Posterior cingulate gyrus (tissue), 11 donors: ENCODE results near the gene LPA.

Experiments used
- DNase-seq, 10 donors: peaks; one replicate each; pipeline versions ENCODE4 v3.0.0 to v3.0.0-alpha.2; 2020 to 2021; ENCODE audit warnings: mixed read lengths in 3 of 10
- intact Hi-C: fragments of 100-400 bp; cut with DNase I; formaldehyde crosslinking; loops from one replicate; pipeline ENCODE4 v1.15.1; 2023

Gene LPA

GRCh38 chr6:160520043-160520904, 143.8 kb downstream of the LPA start:
- intact Hi-C loops: loop anchor here (1.0 to 5.0 kb wide), 3 partner anchors 14 to 852 kb away; no protein-coding TSS in a partner anchor
- peak; percentile 76 to 97 (median 85) for DNase-seq

GRCh38 chr6:160519603-160520042, 144.5 kb downstream of the LPA start:
- DNase-seq: no peak
- intact Hi-C loops: loop anchor here (1.0 to 5.0 kb wide), 3 partner anchors 15 to 853 kb away; no protein-coding TSS in a partner anchor

- intact Hi-C loops: no loop called here
- no peak for DNase-seq
Observed at GRCh38 chr6:160519133-160519532, 144.9 kb downstream of the LPA start.

- DNase-seq: no peak
- intact Hi-C loops: no loop called here
Observed at GRCh38 chr6:160513836-160514235, 150.2 kb downstream of the LPA start.

GRCh38 chr6:160510976-160511617, 153.0 kb downstream of the LPA start:
- intact Hi-C loops: no loop called here
- DNase-seq: no peak

- intact Hi-C loops: no loop called here
- DNase-seq: no peak
Observed at GRCh38 chr6:160510199-160510598, 153.9 kb downstream of the LPA start.

DNA sequence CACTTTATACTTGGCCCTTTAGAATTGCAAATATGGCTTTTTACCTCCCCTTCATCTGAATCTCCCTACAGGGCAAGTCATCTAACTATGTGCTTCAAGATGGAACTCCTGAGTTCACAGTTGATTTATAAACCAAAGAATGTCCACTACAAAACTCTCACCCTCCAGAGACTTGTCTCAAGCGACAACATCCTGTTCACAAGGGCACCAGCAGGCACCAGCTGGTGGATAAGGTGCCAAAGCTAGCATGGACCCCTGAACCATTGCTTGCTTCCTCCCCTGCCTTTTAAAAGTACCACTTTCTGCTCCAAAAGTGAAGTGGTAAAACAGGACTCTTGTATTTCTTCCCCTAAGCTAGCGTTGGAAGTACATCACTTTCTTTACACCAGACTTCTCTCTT, 154.5 kb downstream of the LPA start:
- no peak for DNase-seq
- intact Hi-C loops: no loop called here

DNA sequence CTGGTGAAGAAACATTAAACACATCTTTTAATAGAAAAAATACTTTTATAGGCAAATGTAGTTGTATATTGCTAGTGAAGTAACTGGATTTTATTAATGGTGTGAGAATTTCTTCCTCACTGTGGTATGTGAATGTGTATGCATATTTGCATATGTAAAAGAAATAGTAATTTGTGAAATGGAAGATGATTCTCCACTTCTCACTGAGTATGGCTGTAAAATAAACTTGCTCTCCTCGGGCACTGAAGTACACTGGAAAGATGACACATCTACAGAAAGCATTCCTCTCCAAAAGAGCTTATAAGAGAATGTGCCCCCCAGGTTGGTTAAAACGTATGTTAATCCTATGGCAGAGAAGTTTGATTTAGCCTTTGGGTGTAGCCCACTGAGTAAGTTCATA, 155.5 kb downstream of the LPA start:
- DNase-seq: no peak
- intact Hi-C loops: no loop called here

GRCh38 chr6:160507420-160507819, 156.7 kb downstream of the LPA start:
- intact Hi-C loops: no loop called here
- no peak for DNase-seq

DNA sequence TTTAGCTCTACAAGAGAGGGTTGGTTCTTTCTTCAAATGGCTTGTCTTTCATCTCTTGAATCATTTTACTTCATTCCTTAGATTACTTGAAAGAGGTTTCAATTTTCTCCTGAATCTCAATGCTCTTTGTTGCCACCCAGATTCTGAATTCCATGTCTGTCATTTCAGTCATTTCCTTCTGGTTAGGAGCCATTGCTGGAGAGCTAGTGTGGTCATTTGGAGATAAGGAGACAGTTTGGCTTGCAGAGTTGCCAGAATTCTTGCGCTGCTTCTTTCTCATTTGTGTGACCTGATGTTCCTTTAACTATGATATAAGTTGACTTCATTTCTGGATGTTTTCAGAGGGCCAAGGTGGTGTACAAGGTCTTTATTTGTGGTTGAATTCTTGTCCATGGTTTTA, 158.1 kb downstream of the LPA start:
- no peak for DNase-seq
- intact Hi-C loops: no loop called here

- DNase-seq: no peak
- intact Hi-C loops: no loop called here
Observed at GRCh38 chr6:160500639-160501038, 163.4 kb downstream of the LPA start.

DNA sequence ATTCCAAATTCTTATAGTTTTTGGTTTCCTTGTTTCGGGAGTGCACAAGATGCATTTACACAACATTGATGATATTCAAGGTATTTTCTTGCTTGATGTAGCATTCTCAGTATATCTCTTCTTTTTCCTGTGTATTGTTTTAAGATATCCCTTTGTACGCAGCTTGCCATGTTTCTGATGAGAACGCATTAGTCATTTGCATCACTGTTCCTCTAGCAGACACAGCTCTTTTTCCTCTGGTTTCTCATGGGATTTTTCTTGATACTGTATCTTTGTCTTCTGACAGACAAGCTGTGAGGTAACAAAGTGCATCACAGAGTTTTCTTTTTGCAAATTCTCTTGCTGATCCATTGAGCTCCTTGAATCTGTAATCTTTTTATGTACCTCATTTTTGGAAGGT, 169.5 kb downstream of the LPA start:
- intact Hi-C loops: no loop called here
- DNase-seq: no peak

DNA sequence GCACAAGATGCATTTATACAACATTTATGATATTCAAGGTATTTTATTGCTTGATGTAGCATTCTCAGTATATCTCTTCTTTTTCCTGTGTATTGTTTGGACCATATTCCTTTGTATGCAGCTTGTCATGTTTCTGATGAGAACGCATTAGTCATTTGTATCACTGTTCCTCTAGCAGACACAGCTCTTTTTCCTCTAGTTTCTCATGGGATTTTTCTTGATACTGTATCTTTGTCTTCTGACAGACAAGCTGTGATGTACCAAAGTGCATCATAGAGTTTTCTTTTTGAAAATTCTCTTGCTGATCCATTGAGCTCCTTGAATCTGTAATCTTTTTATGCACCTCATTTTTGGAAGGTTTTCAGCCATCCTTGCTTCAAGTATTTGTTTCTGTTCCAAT, 175.0 kb downstream of the LPA start:
- intact Hi-C loops: no loop called here

GRCh38 chr6:160487116-160487515, 177.0 kb downstream of the LPA start:
- DNase-seq: no peak
- intact Hi-C loops: no loop called here

More for the DNA sequence above, 175.0 kb downstream of the LPA start:
- no peak for DNase-seq
